Measurements from ENCODE around the gene F8.
"Not testable (repeated sequence)": the region's sequence is repeated elsewhere in the genome, so short reads cannot be mapped to it uniquely, and the experiment has no call there.

F8 gene

GRCh38 chrX:154885057-154885456, 137.5 kb downstream of the F8 start:
- H3K4me3 ChIP-seq (ENCODE audit: low read depth, low read length); H3K4me1 ChIP-seq (ENCODE audit: control insufficient read depth, insufficient read depth, low read length); H3K36me3 ChIP-seq (ENCODE audit: control insufficient read depth in 2 of 2, insufficient read depth in 1 of 2, low read length in 2 of 2); POLR2A ChIA-PET; CTCF ChIA-PET; H3K9me3 ChIP-seq (ENCODE audit: control insufficient read depth, insufficient read depth, low read depth, low read length); H3K27ac ChIP-seq (ENCODE audit: extremely low read depth, low read depth, low read length): not testable (repeated sequence)

GRCh38 chrX:154884069-154884468, 138.5 kb downstream of the F8 start:
- H3K4me1 ChIP-seq (ENCODE audit: control insufficient read depth, insufficient read depth, low read length); H3K9me3 ChIP-seq (ENCODE audit: control insufficient read depth, insufficient read depth, low read depth, low read length); H3K36me3 ChIP-seq (ENCODE audit: control insufficient read depth in 2 of 2, insufficient read depth in 1 of 2, low read length in 2 of 2); POLR2A ChIA-PET; CTCF ChIA-PET; H3K27ac ChIP-seq (ENCODE audit: extremely low read depth, low read depth, low read length); H3K4me3 ChIP-seq (ENCODE audit: low read depth, low read length): not testable (repeated sequence)

- no peaks in the 10 kb centered on the region for H3K4me1 ChIP-seq (ENCODE audit: control insufficient read depth, insufficient read depth, low read length)
- no peaks in the 10 kb centered on the region for H3K9me3 ChIP-seq (ENCODE audit: control insufficient read depth, insufficient read depth, low read depth, low read length)
- POLR2A ChIA-PET: no interaction called here
- CTCF ChIA-PET: no interaction called here
- TF ChIP-seq HOXD13 (CRISPR knock-in tag; IDR thresholded peaks at IDR 0.05; ENCODE audit: borderline replicate concordance): no peak
- no peak for TF ChIP-seq ZNF670 (tag by site-specific recombination; IDR thresholded peaks at IDR 0.05; ENCODE audit: low read depth)
- TF ChIP-seq ZNF530 (tag by site-specific recombination; IDR thresholded peaks at IDR 0.05; ENCODE audit: low read depth): no peak
- TF ChIP-seq GLI4 (tag by site-specific recombination; IDR thresholded peaks at IDR 0.05): no peak
- TF ChIP-seq ZNF302 (tag by site-specific recombination; IDR thresholded peaks at IDR 0.05; ENCODE audit: low read depth): no peak
- no peak for TF ChIP-seq ZNF785 (tag by site-specific recombination; IDR thresholded peaks at IDR 0.05)
- no peak for TF ChIP-seq ATF2 (tag by site-specific recombination; IDR thresholded peaks at IDR 0.05; ENCODE audit: low read depth)
- no peak for TF ChIP-seq ZNF501 (tag by site-specific recombination; IDR thresholded peaks at IDR 0.05)
- TF ChIP-seq YY2 (tag by site-specific recombination; IDR thresholded peaks at IDR 0.05): no peak
- TF ChIP-seq SP7 (tag by site-specific recombination; IDR thresholded peaks at IDR 0.05): no peak
- TF ChIP-seq ZNF560 (tag by site-specific recombination; IDR thresholded peaks at IDR 0.05; ENCODE audit: borderline replicate concordance): no peak
- TF ChIP-seq ZNF350 (tag by site-specific recombination; IDR thresholded peaks at IDR 0.05): no peak
- TF ChIP-seq ZNF239 (tag by site-specific recombination; IDR thresholded peaks at IDR 0.05): no peak
- H3K36me3 ChIP-seq (ENCODE audit: control insufficient read depth in 2 of 2, insufficient read depth in 1 of 2, low read length in 2 of 2): no peaks in the 10 kb centered on the region; a peak in 1 of 3 replicates
- H3K27ac ChIP-seq (ENCODE audit: extremely low read depth, low read depth, low read length): no peak overlapping the region
- H3K4me3 ChIP-seq (ENCODE audit: low read depth, low read length): no peak overlapping the region
These were observed 149.2 kb downstream of the F8 start for GRCh38 chrX:154873329-154873728.

GRCh38 chrX:154868522-154868921, 154.0 kb downstream of the F8 start:
- H3K9me3 ChIP-seq (ENCODE audit: control insufficient read depth, insufficient read depth, low read depth, low read length); H3K27ac ChIP-seq (ENCODE audit: extremely low read depth, low read depth, low read length); POLR2A ChIA-PET; CTCF ChIA-PET; H3K4me1 ChIP-seq (ENCODE audit: control insufficient read depth, insufficient read depth, low read length); H3K4me3 ChIP-seq (ENCODE audit: low read depth, low read length); H3K36me3 ChIP-seq (ENCODE audit: control insufficient read depth in 2 of 2, insufficient read depth in 1 of 2, low read length in 2 of 2): not testable (repeated sequence)
- TF ChIP-seq ZNF529 (tag by site-specific recombination; IDR thresholded peaks at IDR 0.05; ENCODE audit: insufficient replicate concordance): peak; percentile 61

GRCh38 chrX:154855256-154855655, 167.3 kb downstream of the F8 start:
- CTCF ChIA-PET: no interaction called here
- H3K9me3 ChIP-seq (ENCODE audit: control insufficient read depth, insufficient read depth, low read depth, low read length): no peaks in the 10 kb centered on the region; the same call in 1 of the 2 replicates
- no peak for TF ChIP-seq ZNF692 (tag by site-specific recombination; IDR thresholded peaks at IDR 0.05)
- no peak for TF ChIP-seq ZNF433 (tag by site-specific recombination; IDR thresholded peaks at IDR 0.05; ENCODE audit: low read depth)
- TF ChIP-seq ZNF768 (tag by site-specific recombination; IDR thresholded peaks at IDR 0.05): no peak
- TF ChIP-seq ZNF626 (tag by site-specific recombination; IDR thresholded peaks at IDR 0.05): no peak
- TF ChIP-seq GLIS2 (tag by site-specific recombination; IDR thresholded peaks at IDR 0.05): no peak
- TF ChIP-seq ZNF621 (tag by site-specific recombination; IDR thresholded peaks at IDR 0.05): no peak
- no peak for TF ChIP-seq ZFP69B (tag by site-specific recombination; IDR thresholded peaks at IDR 0.05)
- TF ChIP-seq ZBTB8A (tag by site-specific recombination; IDR thresholded peaks at IDR 0.05): no peak
- no peak for TF ChIP-seq ZNF174 (tag by site-specific recombination; IDR thresholded peaks at IDR 0.05)
- no peak for TF ChIP-seq ZNF555 (tag by site-specific recombination; conservative IDR thresholded peaks at IDR 0.05)
- no peak for TF ChIP-seq ZNF529 (tag by site-specific recombination; IDR thresholded peaks at IDR 0.05; ENCODE audit: insufficient replicate concordance)

More at GRCh38 chrX:154855256-154855655, 167.3 kb downstream of the F8 start:
- Histone ChIP-seq H3K4me3 (ENCODE audit: low read depth, low read length) (no peak overlapping the region), H3K36me3 (ENCODE audit: control insufficient read depth in 2 of 2, insufficient read depth in 1 of 2, low read length in 2 of 2) (no peaks in the 10 kb centered on the region), H3K27ac (ENCODE audit: extremely low read depth, low read depth, low read length) (no peak overlapping the region), H3K4me1 (ENCODE audit: control insufficient read depth, insufficient read depth, low read length) (no peaks in the 10 kb centered on the region)
- POLR2A ChIA-PET: no interaction called here

Measured in HEK293 (cell line).